ENCODE results near the gene ZSCAN25.

GRCh38 chr7:99669782-99670181 is 53.0 kb downstream of the ZSCAN25 start:
- TF ChIP-seq CTCF (IDR thresholded peaks at IDR 0.05) (no peak), POLR2AphosphoS5 (IDR thresholded peaks at IDR 0.05) (no peak), EP300 (IDR thresholded peaks at IDR 0.05) (no peak)
